Measurements from ENCODE around the gene INPP5D. TPM values are rescaled to one million over a fixed set of nuclear protein-coding genes. Genes with fewer than 3 reads are reported as not detected.

The INPP5D gene
- total RNA-seq, 4 donors from 2014 or later, result 7.8 to 40.4 (median 26.1) TPM

- no peak for DNase-seq
- Histone ChIP-seq H3K4me1 (peaks cover 0 to 79% (median 14%) of the 10 kb centered on the region in 4 donors), H3K36me3 (no peaks in the 10 kb centered on the region), H3K9me3 (no peaks in the 10 kb centered on the region), H3K27me3 (no peaks in the 10 kb centered on the region), H3K4me3 (no peak overlapping the region), H3K27ac (peak overlapping the region; percentile 69 to 83 (median 76))
- WGBS, 2 donors (ENCODE audit: low coverage in 1 of 2), result 73 to 79% methylated on average over 5 to 8 of the region's 8 CpGs
- intact Hi-C loops (cut with DNase I; ENCODE audit: low total_unique reads) (no loop called here), in situ Hi-C loops (cut with MboI; ENCODE audit: low pct_ligation_motif_present in 1 of 4, low pct_unique_long_range_greater_than_20kb in 1 of 4, low sequenced_read_pairs in 3 of 4) (no loop called here)
- no peak for TF ChIP-seq POLR2AphosphoS5 (IDR thresholded peaks at IDR 0.05)
- no peak for TF ChIP-seq EP300 (IDR thresholded peaks at IDR 0.05; ENCODE audit: low read depth)
- TF ChIP-seq POLR2A (IDR thresholded peaks at IDR 0.05), result no peak
- no peak for TF ChIP-seq CTCF (IDR thresholded peaks at IDR 0.05)
These were observed 23.6 kb downstream of the INPP5D start for GRCh38 chr2:233083782-233084181.

- in situ Hi-C loops (cut with MboI; ENCODE audit: low pct_ligation_motif_present in 1 of 4, low pct_unique_long_range_greater_than_20kb in 1 of 4, low sequenced_read_pairs in 3 of 4) (no loop called here), intact Hi-C loops (cut with DNase I; ENCODE audit: low total_unique reads) (no loop called here)
- Histone ChIP-seq H3K36me3 (no peaks in the 10 kb centered on the region), H3K4me3 (no peak overlapping the region), H3K27ac (peak overlapping the region; percentile 69 to 83 (median 76)), H3K9me3 (no peaks in the 10 kb centered on the region), H3K27me3 (no peaks in the 10 kb centered on the region), H3K4me1 (peaks cover 0 to 73% (median 11%) of the 10 kb centered on the region in 4 donors)
- DNase-seq, result peak; percentile 67
- TF ChIP-seq POLR2A (IDR thresholded peaks at IDR 0.05) (no peak), CTCF (IDR thresholded peaks at IDR 0.05) (no peak), POLR2AphosphoS5 (IDR thresholded peaks at IDR 0.05) (peak in 2 of 3 donors; percentile 21 to 57), EP300 (IDR thresholded peaks at IDR 0.05; ENCODE audit: low read depth) (no peak)
- 56% methylated on average over 13 of the region's 13 CpGs; no CpG with 5 or more reads in 1 of the 2 donors for WGBS, 2 donors (ENCODE audit: low coverage in 1 of 2)
These were observed 24.3 kb downstream of the INPP5D start for GRCh38 chr2:233084488-233084887.

- in situ Hi-C loops (cut with MboI; ENCODE audit: low pct_ligation_motif_present in 1 of 4, low pct_unique_long_range_greater_than_20kb in 1 of 4, low sequenced_read_pairs in 3 of 4) (no loop called here), intact Hi-C loops (cut with DNase I; ENCODE audit: low total_unique reads) (no loop called here)
- Histone ChIP-seq H3K4me1 (peaks cover 0 to 67% (median 11%) of the 10 kb centered on the region in 4 donors), H3K9me3 (no peaks in the 10 kb centered on the region), H3K36me3 (no peaks in the 10 kb centered on the region), H3K4me3 (no peak overlapping the region), H3K27me3 (no peaks in the 10 kb centered on the region), H3K27ac (peak overlapping the region; percentile 49 to 83 (median 73))
- DNase-seq, result no peak
- 74 to 84% methylated on average over 6 to 13 of the region's 13 CpGs for WGBS, 2 donors (ENCODE audit: low coverage in 1 of 2)
- no peak for TF ChIP-seq CTCF (IDR thresholded peaks at IDR 0.05)
- TF ChIP-seq EP300 (IDR thresholded peaks at IDR 0.05; ENCODE audit: low read depth), result no peak
- TF ChIP-seq POLR2A (IDR thresholded peaks at IDR 0.05), result no peak
- no peak for TF ChIP-seq POLR2AphosphoS5 (IDR thresholded peaks at IDR 0.05)
These were observed 25.1 kb downstream of the INPP5D start for GRCh38 chr2:233085037-233085838.

- in situ Hi-C loops (cut with MboI; ENCODE audit: low pct_ligation_motif_present in 1 of 4, low pct_unique_long_range_greater_than_20kb in 1 of 4, low sequenced_read_pairs in 3 of 4) (no loop called here), intact Hi-C loops (cut with DNase I; ENCODE audit: low total_unique reads) (no loop called here)
- peak overlapping the region; percentile 9 to 83 (median 63) for H3K27ac ChIP-seq
- no peaks in the 10 kb centered on the region for H3K9me3 ChIP-seq
- WGBS, 2 donors (ENCODE audit: low coverage in 1 of 2), result 63 to 96% methylated on average over 2 of the region's 2 CpGs
- no peak overlapping the region for H3K4me3 ChIP-seq
- no peaks in the 10 kb centered on the region for H3K27me3 ChIP-seq
- peaks cover 0 to 62% (median 11%) of the 10 kb centered on the region in 4 donors for H3K4me1 ChIP-seq
- no peaks in the 10 kb centered on the region for H3K36me3 ChIP-seq
- TF ChIP-seq POLR2A (IDR thresholded peaks at IDR 0.05), result no peak
- TF ChIP-seq POLR2AphosphoS5 (IDR thresholded peaks at IDR 0.05), result no peak
- TF ChIP-seq EP300 (IDR thresholded peaks at IDR 0.05; ENCODE audit: low read depth), result no peak
- TF ChIP-seq CTCF (IDR thresholded peaks at IDR 0.05), result no peak
- no peak for DNase-seq
These were observed 25.7 kb downstream of the INPP5D start for GRCh38 chr2:233085839-233086150.

Data from transverse colon (tissue), 4 donors.